ENCODE data around the gene MXRA5.

- TF ChIP-seq CTCF (IDR thresholded peaks at IDR 0.05) (no peak), NR2C2 (CRISPR knock-in tag; IDR thresholded peaks at IDR 0.05) (no peak), HMGXB4 (CRISPR knock-in tag; IDR thresholded peaks at IDR 0.05) (no peak), RELA (CRISPR knock-in tag; IDR thresholded peaks at IDR 0.05; ENCODE audit: borderline replicate concordance) (no peak), MAX (CRISPR knock-in tag; IDR thresholded peaks at IDR 0.05) (no peak), TEAD4 (CRISPR knock-in tag; IDR thresholded peaks at IDR 0.05) (no peak), AFF4 (CRISPR knock-in tag; IDR thresholded peaks at IDR 0.05; ENCODE audit: borderline replicate concordance) (no peak), SP1 (CRISPR knock-in tag; conservative IDR thresholded peaks at IDR 0.05) (no peak), ATF3 (CRISPR knock-in tag; conservative IDR thresholded peaks at IDR 0.05) (no peak), GABPB1 (CRISPR knock-in tag; IDR thresholded peaks at IDR 0.05) (no peak), ZNF219 (CRISPR knock-in tag; IDR thresholded peaks at IDR 0.05; ENCODE audit: borderline replicate concordance) (no peak), TCF7 (CRISPR knock-in tag; IDR thresholded peaks at IDR 0.05; ENCODE audit: low read depth) (no peak), ZMAT4 (CRISPR knock-in tag; IDR thresholded peaks at IDR 0.05) (no peak), TEAD1 (CRISPR knock-in tag; IDR thresholded peaks at IDR 0.05) (no peak)
These were observed 16.5 kb upstream of the MXRA5 start for GRCh38 chrX:3362956-3363355.

Measured in WTC11 (cell line).